ENCODE measurements around the gene HAAO. TPM values are rescaled to one million over a fixed set of nuclear protein-coding genes. Genes with fewer than 3 reads are reported as not detected.

HAAO gene
- total RNA-seq, 1 experiment from 2014 or later: 0.74 TPM

DNA sequence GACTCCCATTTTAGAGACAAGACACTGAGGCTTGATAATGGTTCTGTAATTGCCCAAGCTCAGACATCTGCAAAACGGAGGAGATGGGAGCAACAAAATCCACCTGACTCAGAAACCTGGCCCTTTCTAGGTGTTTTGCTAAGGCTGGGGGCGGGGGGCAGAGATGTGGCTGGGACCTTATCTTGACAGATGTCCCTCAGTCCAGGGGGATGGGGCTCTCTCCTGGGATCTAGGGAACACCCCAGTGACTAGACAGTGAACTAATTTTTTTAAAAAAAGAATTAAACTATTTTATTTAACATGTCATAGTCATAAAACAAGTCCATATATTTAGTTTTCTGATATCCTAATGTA, 32.0 kb upstream of the HAAO start:
- no peak for DNase-seq (ENCODE audit: low read depth, low spot score)
- BruUV-seq (replicated peaks): no TSS peak
- ChIA-PET CTCF (no interaction called here), POLR2A (no interaction called here)
- in situ Hi-C loops (cut with HindIII; ENCODE audit: low pct_unique_long_range_greater_than_20kb, low sequenced_read_pairs): no loop called here
- no peak for ATAC-seq
- Histone ChIP-seq H3K4me3 (ENCODE audit: low read depth in 2 of 2, low read length in 2 of 2) (no peak overlapping the region), H3K27me3 (ENCODE audit: control insufficient read depth, insufficient read depth, low read length) (no peaks in the 10 kb centered on the region), H3K9me3 (ENCODE audit: control insufficient read depth, insufficient read depth, low read depth, low read length) (no peaks in the 10 kb centered on the region), H3K36me3 (ENCODE audit: control insufficient read depth, insufficient read depth, low read length) (no peaks in the 10 kb centered on the region), H3K4me1 (ENCODE audit: control insufficient read depth, insufficient read depth, low read length) (peaks cover 4% of the 10 kb centered on the region), H3K27ac (ENCODE audit: low read length) (no peak overlapping the region)
- TF ChIP-seq SIN3A (IDR thresholded peaks at IDR 0.05; ENCODE audit: borderline replicate concordance, insufficient read depth, low read depth, low read length) (no peak), REST (IDR thresholded peaks at IDR 0.05; ENCODE audit: insufficient read depth in 1 of 2, low read depth in 2 of 2, low read length in 1 of 2) (no peak), CTCF (IDR thresholded peaks at IDR 0.05) (no peak), TCF7L2 (IDR thresholded peaks at IDR 0.05; ENCODE audit: low read depth, low read length) (no peak), POLR2AphosphoS5 (IDR thresholded peaks at IDR 0.05; ENCODE audit: low read depth, low read length) (no peak)
- intact Hi-C loops (cut with micrococcal nuclease; ENCODE audit: unreplicated experiment): no loop called here

GRCh38 chr2:42823744-42824453, 31.5 kb upstream of the HAAO start:
- no peak overlapping the region for H3K27ac ChIP-seq (ENCODE audit: low read length)
- POLR2A ChIA-PET: interaction anchor here (0.6 kb wide), 1 partner anchor 184 kb away, joined by 3 read pairs; no protein-coding TSS in a partner anchor
- CTCF ChIA-PET: no interaction called here
- H3K27me3 ChIP-seq (ENCODE audit: control insufficient read depth, insufficient read depth, low read length): no peaks in the 10 kb centered on the region
- H3K36me3 ChIP-seq (ENCODE audit: control insufficient read depth, insufficient read depth, low read length): no peaks in the 10 kb centered on the region
- DNase-seq (ENCODE audit: low read depth, low spot score) (no peak), ATAC-seq (no peak)
- H3K4me1 ChIP-seq (ENCODE audit: control insufficient read depth, insufficient read depth, low read length): peaks cover 4% of the 10 kb centered on the region
- intact Hi-C loops (cut with micrococcal nuclease; ENCODE audit: unreplicated experiment): no loop called here
- BruUV-seq (replicated peaks): no TSS peak
- in situ Hi-C loops (cut with HindIII; ENCODE audit: low pct_unique_long_range_greater_than_20kb, low sequenced_read_pairs): no loop called here
- TF ChIP-seq SIN3A (IDR thresholded peaks at IDR 0.05; ENCODE audit: borderline replicate concordance, insufficient read depth, low read depth, low read length) (no peak), TCF7L2 (IDR thresholded peaks at IDR 0.05; ENCODE audit: low read depth, low read length) (no peak), POLR2AphosphoS5 (IDR thresholded peaks at IDR 0.05; ENCODE audit: low read depth, low read length) (no peak), REST (IDR thresholded peaks at IDR 0.05; ENCODE audit: insufficient read depth in 1 of 2, low read depth in 2 of 2, low read length in 1 of 2) (no peak), CTCF (IDR thresholded peaks at IDR 0.05) (no peak)
- H3K4me3 ChIP-seq (ENCODE audit: low read depth in 2 of 2, low read length in 2 of 2): no peak overlapping the region
- no peaks in the 10 kb centered on the region for H3K9me3 ChIP-seq (ENCODE audit: control insufficient read depth, insufficient read depth, low read depth, low read length)
